ENCODE results near the gene COL9A2. TPM values are rescaled to one million over a fixed set of nuclear protein-coding genes. Genes with fewer than 3 reads are reported as not detected.

COL9A2 gene
- total RNA-seq, 5 donors from 2014 or later (not counting 1 experiment from before 2014, with no cell fraction given), result 3.5 to 4.6 (median 3.8) TPM

DNA sequence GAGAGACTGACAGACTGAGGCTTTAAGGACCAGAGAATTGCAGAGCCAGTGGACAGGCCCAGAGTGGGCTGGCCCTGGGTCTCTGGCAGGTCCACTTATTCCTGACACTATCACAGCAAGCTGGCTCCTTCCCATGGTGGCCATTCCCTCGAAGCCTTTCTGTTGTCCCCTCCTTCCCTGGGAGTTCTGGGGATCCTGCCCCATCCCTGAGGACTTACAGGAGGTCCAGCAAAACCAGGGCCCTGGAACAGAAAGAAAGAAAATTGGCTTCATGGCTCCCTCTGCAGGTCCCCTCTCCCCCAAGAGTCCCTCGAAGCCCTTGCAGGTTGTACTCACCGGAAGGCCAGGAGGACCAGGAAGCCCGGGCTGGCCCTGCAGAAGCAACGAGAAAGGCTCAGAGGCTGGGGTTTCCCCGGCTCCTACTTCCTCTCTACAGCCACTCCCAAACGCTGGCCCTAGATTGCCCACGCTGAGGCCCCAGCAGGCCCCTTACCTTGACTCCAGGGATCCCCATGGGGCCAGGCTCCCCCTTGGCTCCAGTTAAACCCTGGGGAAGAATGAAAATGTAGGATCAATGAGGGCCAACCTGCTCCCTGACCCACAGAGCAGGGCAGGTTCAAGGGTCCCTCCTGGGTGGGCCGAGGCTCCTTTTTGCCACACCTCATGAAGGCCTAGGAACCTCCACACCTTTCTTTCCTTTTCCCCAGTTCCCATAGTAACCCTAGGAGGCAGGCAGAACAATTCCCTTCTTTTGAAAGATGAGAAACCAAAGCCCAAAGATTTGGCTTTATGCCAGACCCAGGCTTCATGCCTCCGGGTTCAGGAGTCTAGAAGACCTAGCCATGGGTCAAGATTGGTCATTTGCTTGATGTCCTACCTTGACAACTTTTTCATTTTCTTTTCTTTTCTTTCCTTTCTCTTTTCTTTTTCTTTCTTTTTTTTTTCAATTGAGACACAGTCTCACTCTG is 4.6 kb downstream of the COL9A2 start:
- H3K4me3 ChIP-seq (ENCODE audit: control insufficient read depth in 1 of 2, extremely low read depth in 1 of 2, low read length in 1 of 2), result no peak overlapping the region
- no peaks in the 10 kb centered on the region for H3K9me3 ChIP-seq
- CTCF ChIA-PET, result no interaction called here
- Mint-ChIP-seq H3K27me3 (peaks cover 1 to 2% of the 10 kb centered on the region in 2 donors), H3K9me3 (no peaks in the 10 kb centered on the region), H3K36me3 (no peaks in the 10 kb centered on the region), H3K4me3 (peak overlapping the region in 1 of 3 donors; percentile 28), H3K4me1 (peaks cover 22 to 40% (median 34%) of the 10 kb centered on the region in 3 donors), H3K27ac (peak overlapping the region; percentile 34 to 48)
- WGBS (ENCODE audit: insufficient coverage), result 73% methylated on average over 4 of the region's 10 CpGs
- H3K27ac ChIP-seq (ENCODE audit: low read length), result no peak overlapping the region
- peaks cover 13 to 45% of the 10 kb centered on the region in 2 experiments for H3K4me1 ChIP-seq (ENCODE audit: control insufficient read depth in 1 of 2, extremely low read depth in 1 of 2, insufficient read depth in 2 of 2, low read length in 2 of 2)
- H3K36me3 ChIP-seq (ENCODE audit: control insufficient read depth in 2 of 2, extremely low read depth in 1 of 2, insufficient read depth in 1 of 2, low read length in 1 of 2), result no peaks in the 10 kb centered on the region
- DNase-seq (peak in 5 of 35 experiments; percentile 12 to 39 (median 14)), ATAC-seq (replicated peaks in 1 of 4) (no peak)
- H3K27me3 ChIP-seq (replicated peaks in 1 of 2; ENCODE audit: control insufficient read depth in 2 of 2, extremely low read depth in 1 of 2, insufficient read depth in 2 of 2, low read length in 1 of 2), result peaks cover 2 to 18% of the 10 kb centered on the region in 2 experiments
- POLR2A ChIA-PET, result interaction anchor here in 1 of 2 donors (0.7 kb wide), 1 partner anchor 58 kb away, joined by 3 read pairs; no protein-coding TSS in a partner anchor

DNA sequence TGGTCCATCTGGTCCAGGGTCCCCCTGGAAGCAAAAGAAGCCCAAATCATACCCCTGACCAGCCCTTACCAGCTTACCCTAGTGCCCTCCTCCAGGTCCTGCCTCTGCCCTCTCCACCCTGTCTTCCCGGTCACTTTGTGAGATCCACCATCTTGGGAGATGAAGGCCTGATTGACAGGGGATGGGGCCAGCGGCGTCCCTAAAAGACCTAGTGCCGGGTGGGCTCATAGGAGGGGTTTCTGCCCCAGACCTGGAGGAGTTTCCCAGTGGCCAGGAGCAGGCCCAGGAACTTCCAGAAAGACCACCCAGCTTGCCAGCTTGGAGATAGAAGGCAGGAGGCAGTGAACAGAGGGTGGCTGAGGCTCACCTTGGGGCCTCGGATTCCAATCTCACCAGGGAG is 5.4 kb downstream of the COL9A2 start:
- H3K36me3 ChIP-seq (ENCODE audit: control insufficient read depth in 2 of 2, extremely low read depth in 1 of 2, insufficient read depth in 1 of 2, low read length in 1 of 2), result no peaks in the 10 kb centered on the region
- Mint-ChIP-seq H3K36me3 (no peaks in the 10 kb centered on the region), H3K9me3 (no peaks in the 10 kb centered on the region), H3K4me1 (peaks cover 18 to 37% (median 32%) of the 10 kb centered on the region in 3 donors), H3K4me3 (no peak overlapping the region), H3K27me3 (no peaks in the 10 kb centered on the region), H3K27ac (peak overlapping the region in 1 of 2 donors; percentile 58)
- H3K4me1 ChIP-seq (ENCODE audit: control insufficient read depth in 1 of 2, extremely low read depth in 1 of 2, insufficient read depth in 2 of 2, low read length in 2 of 2), result peaks cover 13 to 37% of the 10 kb centered on the region in 2 experiments
- DNase-seq (no peak), ATAC-seq (replicated peaks in 1 of 4) (no peak)
- ChIA-PET CTCF (no interaction called here), POLR2A (no interaction called here)
- H3K9me3 ChIP-seq, result no peaks in the 10 kb centered on the region
- H3K4me3 ChIP-seq (ENCODE audit: control insufficient read depth in 1 of 2, extremely low read depth in 1 of 2, low read length in 1 of 2), result no peak overlapping the region
- H3K27ac ChIP-seq (ENCODE audit: low read length), result no peak overlapping the region
- H3K27me3 ChIP-seq (replicated peaks in 1 of 2; ENCODE audit: control insufficient read depth in 2 of 2, extremely low read depth in 1 of 2, insufficient read depth in 2 of 2, low read length in 1 of 2), result peaks cover 2 to 11% of the 10 kb centered on the region in 2 experiments
- WGBS (ENCODE audit: insufficient coverage), result 82% methylated on average over 5 of the region's 5 CpGs

DNA sequence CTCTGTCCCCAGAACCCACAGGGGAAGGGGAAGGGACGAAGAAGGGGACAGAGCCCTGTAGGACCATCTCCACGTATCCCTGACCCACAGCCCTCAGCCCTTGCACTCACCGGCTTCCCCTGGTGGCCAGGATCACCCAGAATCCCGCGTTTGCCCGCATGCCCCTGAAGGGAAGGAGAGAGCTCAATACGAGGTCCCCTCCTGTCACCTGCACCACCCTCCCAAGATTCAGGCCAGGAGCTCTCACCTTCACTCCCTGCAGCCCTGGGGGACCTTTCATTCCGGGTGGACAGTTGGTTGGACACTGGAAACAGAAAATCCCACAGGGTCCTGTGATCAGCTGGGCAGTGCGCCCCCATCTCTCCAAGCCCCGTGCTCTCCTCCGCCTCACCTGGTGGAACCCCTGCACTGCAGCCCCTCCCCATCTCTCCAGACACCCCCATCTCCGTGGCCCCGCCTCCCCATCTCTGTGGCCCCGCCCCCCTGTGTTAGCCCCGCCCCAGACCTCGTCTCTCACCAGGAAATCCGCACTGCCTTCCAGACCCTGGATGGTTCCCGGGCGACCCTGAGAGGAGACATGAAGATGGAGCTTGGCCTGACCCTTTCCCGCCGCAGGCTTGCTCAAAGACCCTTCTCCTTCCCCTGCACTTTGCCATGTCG is 6.0 kb downstream of the COL9A2 start:
- peaks cover under 1 to 8% of the 10 kb centered on the region in 2 experiments for H3K27me3 ChIP-seq (replicated peaks in 1 of 2; ENCODE audit: control insufficient read depth in 2 of 2, extremely low read depth in 1 of 2, insufficient read depth in 2 of 2, low read length in 1 of 2)
- H3K36me3 Mint-ChIP-seq, result no peaks in the 10 kb centered on the region
- ChIA-PET CTCF (no interaction called here), POLR2A (no interaction called here)
- H3K4me1 ChIP-seq (ENCODE audit: control insufficient read depth in 1 of 2, extremely low read depth in 1 of 2, insufficient read depth in 2 of 2, low read length in 2 of 2), result peaks cover 13 to 33% of the 10 kb centered on the region in 2 experiments
- no peaks in the 10 kb centered on the region for H3K9me3 ChIP-seq
- no peaks in the 10 kb centered on the region for H3K27me3 Mint-ChIP-seq
- no peaks in the 10 kb centered on the region for H3K9me3 Mint-ChIP-seq
- peaks cover 18 to 36% (median 31%) of the 10 kb centered on the region in 3 donors for H3K4me1 Mint-ChIP-seq
- no peak overlapping the region for H3K4me3 Mint-ChIP-seq
- H3K27ac ChIP-seq (ENCODE audit: low read length), result no peak overlapping the region
- WGBS (ENCODE audit: insufficient coverage), result 96% methylated on average over 10 of the region's 22 CpGs
- H3K27ac Mint-ChIP-seq, result no peak overlapping the region
- no peaks in the 10 kb centered on the region for H3K36me3 ChIP-seq (ENCODE audit: control insufficient read depth in 2 of 2, extremely low read depth in 1 of 2, insufficient read depth in 1 of 2, low read length in 1 of 2)
- no peak for ATAC-seq (replicated peaks in 1 of 4)
- no peak for DNase-seq
- H3K4me3 ChIP-seq (ENCODE audit: control insufficient read depth in 1 of 2, extremely low read depth in 1 of 2, low read length in 1 of 2), result no peak overlapping the region

DNA sequence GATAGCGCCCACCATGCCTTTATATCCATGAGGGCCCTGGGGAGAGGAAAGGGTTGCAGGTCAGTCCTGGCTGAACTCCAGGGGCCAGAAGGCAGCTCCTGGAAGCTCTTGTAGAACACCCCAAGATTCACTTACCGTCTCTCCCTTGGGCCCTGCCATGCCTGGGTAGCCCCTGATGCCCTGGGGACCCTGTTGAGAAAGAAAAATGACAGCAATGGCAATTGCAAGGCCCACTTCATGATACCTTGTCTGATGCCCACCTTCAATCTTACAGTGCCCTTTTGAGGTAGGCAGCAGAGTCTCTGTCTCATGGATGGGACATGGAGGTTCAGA is 7.0 kb downstream of the COL9A2 start:
- POLR2A ChIA-PET, result no interaction called here
- no peaks in the 10 kb centered on the region for H3K36me3 Mint-ChIP-seq
- ATAC-seq (replicated peaks in 1 of 4) (no peak), DNase-seq (no peak)
- H3K27ac Mint-ChIP-seq, result no peak overlapping the region
- no peaks in the 10 kb centered on the region for H3K9me3 Mint-ChIP-seq
- H3K27me3 ChIP-seq (replicated peaks in 1 of 2; ENCODE audit: control insufficient read depth in 2 of 2, extremely low read depth in 1 of 2, insufficient read depth in 2 of 2, low read length in 1 of 2), result no peaks in the 10 kb centered on the region
- H3K4me1 Mint-ChIP-seq, result peaks cover 13 to 28% (median 23%) of the 10 kb centered on the region in 3 donors
- 83% methylated on average over 2 of the region's 2 CpGs for WGBS (ENCODE audit: insufficient coverage)
- no peak overlapping the region for H3K4me3 Mint-ChIP-seq
- CTCF ChIA-PET, result no interaction called here
- no peaks in the 10 kb centered on the region for H3K9me3 ChIP-seq
- H3K27ac ChIP-seq (ENCODE audit: low read length), result no peak overlapping the region
- H3K27me3 Mint-ChIP-seq, result no peaks in the 10 kb centered on the region
- peaks cover 8 to 23% of the 10 kb centered on the region in 2 experiments for H3K4me1 ChIP-seq (ENCODE audit: control insufficient read depth in 1 of 2, extremely low read depth in 1 of 2, insufficient read depth in 2 of 2, low read length in 2 of 2)
- no peak overlapping the region for H3K4me3 ChIP-seq (ENCODE audit: control insufficient read depth in 1 of 2, extremely low read depth in 1 of 2, low read length in 1 of 2)
- H3K36me3 ChIP-seq (ENCODE audit: control insufficient read depth in 2 of 2, extremely low read depth in 1 of 2, insufficient read depth in 1 of 2, low read length in 1 of 2), result no peaks in the 10 kb centered on the region

- WGBS (ENCODE audit: insufficient coverage), result 97% methylated on average over 5 of the region's 8 CpGs
- no peak overlapping the region for H3K4me3 ChIP-seq (ENCODE audit: control insufficient read depth in 1 of 2, extremely low read depth in 1 of 2, low read length in 1 of 2)
- DNase-seq (no peak), ATAC-seq (replicated peaks in 1 of 4) (no peak)
- POLR2A ChIA-PET, result no interaction called here
- Mint-ChIP-seq H3K27me3 (no peaks in the 10 kb centered on the region), H3K36me3 (no peaks in the 10 kb centered on the region), H3K4me3 (no peak overlapping the region), H3K9me3 (no peaks in the 10 kb centered on the region), H3K27ac (no peak overlapping the region), H3K4me1 (peaks cover 9 to 23% (median 18%) of the 10 kb centered on the region in 3 donors)
- CTCF ChIA-PET, result no interaction called here
- H3K9me3 ChIP-seq, result no peaks in the 10 kb centered on the region
- H3K27ac ChIP-seq (ENCODE audit: low read length), result no peak overlapping the region
- peaks cover 5 to 18% of the 10 kb centered on the region in 2 experiments for H3K4me1 ChIP-seq (ENCODE audit: control insufficient read depth in 1 of 2, extremely low read depth in 1 of 2, insufficient read depth in 2 of 2, low read length in 2 of 2)
- H3K27me3 ChIP-seq (replicated peaks in 1 of 2; ENCODE audit: control insufficient read depth in 2 of 2, extremely low read depth in 1 of 2, insufficient read depth in 2 of 2, low read length in 1 of 2), result no peaks in the 10 kb centered on the region
- H3K36me3 ChIP-seq (ENCODE audit: control insufficient read depth in 2 of 2, extremely low read depth in 1 of 2, insufficient read depth in 1 of 2, low read length in 1 of 2), result no peaks in the 10 kb centered on the region
These were observed 7.5 kb downstream of the COL9A2 start for GRCh38 chr1:40309374-40310128.

GRCh38 chr1:40308036-40308727 is 8.9 kb downstream of the COL9A2 start:
- H3K27ac ChIP-seq (ENCODE audit: low read length), result no peak overlapping the region
- no peaks in the 10 kb centered on the region for H3K36me3 ChIP-seq (ENCODE audit: control insufficient read depth in 2 of 2, extremely low read depth in 1 of 2, insufficient read depth in 1 of 2, low read length in 1 of 2)
- Mint-ChIP-seq H3K9me3 (no peaks in the 10 kb centered on the region), H3K27ac (no peak overlapping the region), H3K4me1 (peaks cover 7 to 13% (median 8%) of the 10 kb centered on the region in 3 donors), H3K36me3 (no peaks in the 10 kb centered on the region), H3K4me3 (no peak overlapping the region), H3K27me3 (no peaks in the 10 kb centered on the region)
- ChIA-PET POLR2A (no interaction called here), CTCF (no interaction called here)
- H3K27me3 ChIP-seq (replicated peaks in 1 of 2; ENCODE audit: control insufficient read depth in 2 of 2, extremely low read depth in 1 of 2, insufficient read depth in 2 of 2, low read length in 1 of 2), result peaks cover 0 to 1% of the 10 kb centered on the region in 2 experiments
- 100% methylated on average over 4 of the region's 6 CpGs for WGBS (ENCODE audit: insufficient coverage)
- DNase-seq (no peak), ATAC-seq (replicated peaks in 1 of 4) (no peak)
- no peak overlapping the region for H3K4me3 ChIP-seq (ENCODE audit: control insufficient read depth in 1 of 2, extremely low read depth in 1 of 2, low read length in 1 of 2)
- H3K4me1 ChIP-seq (ENCODE audit: control insufficient read depth in 1 of 2, extremely low read depth in 1 of 2, insufficient read depth in 2 of 2, low read length in 2 of 2), result peaks cover 5 to 13% of the 10 kb centered on the region in 2 experiments
- H3K9me3 ChIP-seq, result no peaks in the 10 kb centered on the region
